NCI-H345 (cell line): ENCODE results near the gene ATOH8.

Experiments
- DNase-seq: peaks from one replicate; lab custom pipeline; 2025; lab: John Stamatoyannopoulos, UW

Gene ATOH8

DNA sequence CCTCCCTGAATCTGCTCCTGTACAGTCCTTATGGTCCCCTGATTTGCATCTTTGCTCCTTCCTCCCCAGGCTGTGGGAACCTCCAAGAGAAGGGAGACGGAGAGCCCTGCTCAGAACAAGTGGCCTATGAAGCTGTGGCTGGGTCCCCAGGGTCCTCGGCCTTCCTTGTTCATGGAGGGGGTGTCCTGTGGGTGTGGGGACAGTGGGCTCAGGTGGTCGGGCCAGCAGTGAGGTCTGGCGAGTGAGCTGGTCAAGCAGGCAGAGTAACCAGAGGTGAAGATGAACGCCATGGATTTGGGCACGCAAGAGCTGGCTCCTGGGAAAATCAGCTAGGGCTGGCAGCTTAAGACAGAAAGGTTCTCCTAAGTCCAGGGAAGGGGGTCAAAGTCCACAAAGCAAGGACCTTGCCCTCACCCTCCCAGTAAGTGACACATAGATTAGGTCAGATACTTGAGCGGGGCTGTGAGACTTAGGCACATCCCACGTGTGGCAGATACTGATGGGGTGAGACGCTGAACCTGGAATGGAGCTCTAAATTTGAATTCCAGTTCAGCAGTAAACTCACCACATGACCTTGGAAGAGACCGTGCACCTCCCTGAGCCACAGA is 34.8 kb upstream of the ATOH8 start:
- no peak for DNase-seq

DNA sequence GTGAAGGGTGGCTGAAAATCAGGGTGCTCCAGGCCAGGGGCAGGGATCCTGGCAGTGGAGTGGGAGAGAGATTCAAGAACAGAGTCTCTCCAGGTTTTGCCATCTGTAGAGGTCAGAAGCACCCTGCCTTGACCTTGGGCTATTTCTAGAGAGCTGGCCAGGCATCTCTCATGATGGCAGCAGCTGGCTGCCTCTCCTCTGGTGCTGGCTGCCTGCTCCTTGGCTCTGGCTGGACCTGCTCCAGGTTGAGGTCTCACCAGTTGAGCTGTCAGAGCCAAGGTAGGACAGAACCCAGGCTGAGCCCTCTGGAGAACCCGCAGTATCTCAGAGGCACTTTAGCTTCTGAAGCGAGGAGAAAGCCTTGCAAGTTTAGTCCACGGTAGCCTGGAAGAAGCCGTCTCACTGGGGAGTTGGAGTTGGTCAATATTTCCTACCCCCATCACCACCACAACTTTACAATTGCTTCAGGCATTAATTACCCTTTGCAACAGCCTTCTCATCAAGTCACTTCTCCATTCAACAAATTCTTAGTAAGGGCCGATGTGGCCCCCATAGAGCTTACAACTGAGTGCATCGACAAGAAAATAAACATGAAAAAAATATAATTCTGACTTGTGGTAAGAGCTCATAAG is 34.1 kb upstream of the ATOH8 start:
- DNase-seq: no peak

DNA sequence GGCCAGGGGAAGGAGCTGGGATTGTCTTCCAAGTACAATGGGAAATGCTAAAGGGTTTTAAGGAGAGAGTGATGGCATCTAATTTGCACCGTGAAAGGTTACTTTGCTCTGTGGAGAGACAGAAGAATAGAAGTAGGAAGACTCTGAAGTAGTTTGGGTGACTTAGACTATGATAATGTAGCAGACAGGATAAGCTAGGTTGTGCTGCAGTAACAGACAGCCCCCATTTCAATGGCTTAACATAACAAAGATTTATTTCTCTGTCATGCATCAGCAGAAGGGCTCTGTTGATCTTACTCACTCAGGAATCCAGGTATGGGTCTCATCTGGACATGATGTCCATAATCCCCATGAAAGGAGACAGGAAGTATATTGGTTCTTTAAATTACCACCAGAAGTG is 33.3 kb upstream of the ATOH8 start:
- DNase-seq: no peak

DNA sequence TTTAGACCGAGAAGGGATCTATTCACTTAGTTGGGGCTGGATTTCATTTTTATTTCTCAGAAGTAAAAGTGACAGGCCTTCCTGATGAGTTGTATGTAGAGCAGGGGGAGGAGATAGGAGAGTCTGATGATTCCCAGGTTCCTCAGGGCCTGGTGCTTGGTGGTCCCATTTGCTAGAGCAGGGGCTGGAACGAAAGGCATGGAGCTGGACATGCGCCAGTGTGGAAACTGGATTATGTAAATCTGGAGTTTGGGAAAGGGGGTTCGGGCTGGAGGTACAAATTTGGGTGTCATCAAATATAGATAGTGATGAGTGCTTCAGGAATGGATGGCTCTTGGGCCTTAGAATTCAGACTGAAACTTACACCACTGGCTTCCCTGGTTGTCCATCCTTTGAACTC is 32.1 kb upstream of the ATOH8 start:
- DNase-seq: no peak

DNA sequence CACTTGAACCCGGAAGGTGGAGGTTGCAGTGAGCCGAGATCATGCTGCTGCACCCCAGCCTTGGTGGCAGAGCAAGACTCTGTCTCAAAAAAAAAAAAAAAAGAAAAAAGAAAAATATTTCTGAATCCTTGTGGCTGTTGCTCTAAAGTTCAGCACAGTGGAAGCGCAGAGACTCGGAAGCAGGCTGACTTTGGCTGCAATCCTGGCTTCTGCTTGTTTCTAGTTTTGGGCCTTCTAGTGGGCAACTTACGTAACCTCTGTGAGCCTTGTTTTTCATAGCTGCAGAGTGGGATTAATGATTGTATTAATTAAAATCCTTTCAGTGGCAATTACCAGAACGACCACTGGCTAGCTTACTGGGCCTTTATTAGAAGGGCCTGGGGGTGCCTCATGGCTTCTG is 31.3 kb upstream of the ATOH8 start:
- DNase-seq: no peak

- no peak for DNase-seq
These were observed 30.0 kb upstream of the ATOH8 start for GRCh38 chr2:85723707-85724360.

DNA sequence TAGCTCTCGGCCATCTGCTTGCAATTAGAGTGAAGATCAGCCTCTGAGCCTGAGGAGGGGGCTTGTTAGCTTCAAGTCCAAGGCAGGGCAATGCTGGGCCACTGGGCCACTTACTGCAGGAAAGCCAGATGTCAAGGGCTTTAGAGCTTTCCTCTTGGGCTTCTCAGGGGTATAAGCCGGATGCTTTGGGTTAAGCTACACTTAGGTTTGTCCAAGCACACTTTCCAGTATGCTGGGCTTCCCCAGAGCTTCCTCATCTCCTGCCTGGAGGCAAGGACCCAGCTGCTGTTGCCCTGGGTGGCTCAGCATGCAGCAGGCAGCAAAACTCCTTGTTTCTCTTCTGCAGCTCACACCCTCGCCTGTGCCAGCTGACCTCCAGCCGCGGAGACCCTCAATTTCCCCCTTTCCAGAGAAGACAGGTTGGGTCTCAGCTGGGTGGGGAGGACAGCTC is 29.0 kb upstream of the ATOH8 start:
- no peak for DNase-seq

GRCh38 chr2:85725451-85725850 is 28.3 kb upstream of the ATOH8 start:
- DNase-seq: no peak

DNA sequence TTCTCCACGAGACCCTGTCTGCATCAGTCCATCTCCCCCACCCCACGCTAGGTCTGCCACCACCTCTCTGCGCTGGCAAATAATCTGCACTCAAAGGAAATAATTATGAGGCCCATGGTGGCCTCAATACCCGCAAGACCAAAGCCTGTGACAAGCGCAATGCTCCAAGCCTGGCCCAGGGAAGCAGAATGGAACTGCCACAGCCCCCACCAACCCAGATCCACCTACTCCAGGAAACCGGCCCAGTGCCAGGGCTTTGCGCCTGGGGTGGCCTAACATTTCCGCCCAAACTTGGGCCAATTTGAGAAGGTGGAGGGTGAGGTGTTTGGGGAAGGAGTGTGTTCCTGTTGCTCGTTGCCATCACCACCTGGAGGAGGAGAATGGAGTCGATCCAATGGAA is 26.0 kb upstream of the ATOH8 start:
- no peak for DNase-seq

GRCh38 chr2:85728342-85728741 is 25.4 kb upstream of the ATOH8 start:
- DNase-seq: no peak

DNA sequence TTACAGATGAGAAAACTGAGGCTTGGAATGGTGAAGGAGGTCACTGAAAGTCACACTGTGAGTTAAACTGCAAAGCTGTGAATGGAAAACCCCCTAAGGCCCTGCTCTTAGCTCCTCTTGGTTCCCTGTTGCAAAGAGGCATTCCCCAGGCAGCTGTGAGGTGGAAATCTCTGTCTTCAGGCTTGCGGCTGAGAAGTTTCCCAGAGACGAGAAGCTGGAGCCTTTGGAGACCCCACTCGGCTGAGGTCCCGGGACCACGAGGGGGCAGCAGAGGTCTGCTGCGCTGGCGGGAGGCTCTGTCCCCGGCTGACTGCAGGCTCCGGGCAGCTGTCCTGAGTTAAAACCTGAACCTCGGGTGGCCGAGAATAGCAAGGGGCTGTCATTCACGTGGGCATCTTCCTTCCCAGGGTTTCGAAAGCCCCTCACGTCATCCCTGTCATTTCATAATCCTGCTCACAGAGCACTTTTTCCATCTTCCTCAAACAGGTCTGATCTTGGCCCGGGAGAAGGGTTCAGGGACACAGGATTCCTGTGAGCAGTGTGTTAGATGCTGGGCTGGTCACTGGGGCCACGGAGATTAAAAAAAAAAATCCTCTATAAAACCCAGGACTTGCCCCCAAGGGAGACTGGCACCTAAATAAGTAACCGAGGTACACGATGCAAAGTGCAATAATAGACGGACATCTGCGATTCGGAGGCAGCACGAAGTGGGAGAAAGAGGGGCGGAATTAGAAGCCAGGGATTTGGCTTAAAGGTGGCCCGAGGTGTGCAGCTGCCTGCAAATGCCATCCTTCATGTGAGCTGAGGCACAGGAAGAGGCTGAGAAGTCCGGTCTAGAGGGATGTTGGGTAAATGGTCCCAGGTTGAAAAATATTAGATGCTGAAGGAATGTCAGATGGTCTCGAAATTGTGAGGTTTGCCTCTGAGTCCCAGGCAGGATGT is 24.6 kb upstream of the ATOH8 start:
- DNase-seq: peak; percentile 58

- no peak for DNase-seq
These were observed 23.8 kb upstream of the ATOH8 start for GRCh38 chr2:85729825-85730510.

- DNase-seq: no peak
These were observed 23.0 kb upstream of the ATOH8 start for GRCh38 chr2:85730686-85731230.

DNA sequence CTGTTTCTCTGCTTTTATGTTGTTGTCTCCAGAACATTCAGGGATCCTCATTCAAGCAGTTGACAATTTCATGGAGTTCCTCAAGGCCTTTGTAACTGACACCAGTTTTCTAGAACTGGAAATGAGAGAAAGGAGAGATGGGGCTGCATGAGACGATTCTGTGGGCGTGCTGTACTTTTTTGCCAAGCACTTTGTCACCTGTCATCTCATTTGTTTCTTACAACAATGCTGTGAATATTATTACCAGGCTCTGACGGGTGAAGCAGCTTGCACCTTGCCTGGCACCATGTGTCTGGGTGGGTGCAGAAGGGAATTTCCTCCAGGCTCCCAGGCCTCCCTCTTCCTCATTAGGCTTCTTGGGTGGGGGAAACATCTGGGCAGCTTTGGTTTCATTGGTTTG is 22.2 kb upstream of the ATOH8 start:
- no peak for DNase-seq

GRCh38 chr2:85732467-85733120 is 21.2 kb upstream of the ATOH8 start:
- no peak for DNase-seq

GRCh38 chr2:85733121-85733960 is 20.4 kb upstream of the ATOH8 start:
- no peak for DNase-seq

DNA sequence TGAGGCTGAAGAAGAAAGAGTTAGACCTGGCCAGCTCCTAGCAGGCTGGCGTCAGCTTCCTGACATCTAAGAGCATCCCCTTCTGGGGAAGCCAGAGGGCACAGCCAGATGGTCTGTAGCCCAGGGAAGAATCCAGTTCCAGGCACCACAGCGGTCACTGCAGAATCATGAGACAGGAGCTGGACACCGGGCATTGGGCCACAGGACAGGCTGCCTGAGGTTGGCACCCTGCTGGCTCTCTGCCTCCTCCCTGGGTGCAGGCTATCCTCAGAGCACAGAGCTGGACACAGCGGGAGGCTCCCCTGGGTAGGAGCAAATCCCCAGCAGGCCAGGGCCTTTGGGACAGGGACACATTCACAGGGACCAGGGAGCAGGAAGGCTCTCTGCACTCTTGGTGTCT is 19.8 kb upstream of the ATOH8 start:
- DNase-seq: no peak

DNA sequence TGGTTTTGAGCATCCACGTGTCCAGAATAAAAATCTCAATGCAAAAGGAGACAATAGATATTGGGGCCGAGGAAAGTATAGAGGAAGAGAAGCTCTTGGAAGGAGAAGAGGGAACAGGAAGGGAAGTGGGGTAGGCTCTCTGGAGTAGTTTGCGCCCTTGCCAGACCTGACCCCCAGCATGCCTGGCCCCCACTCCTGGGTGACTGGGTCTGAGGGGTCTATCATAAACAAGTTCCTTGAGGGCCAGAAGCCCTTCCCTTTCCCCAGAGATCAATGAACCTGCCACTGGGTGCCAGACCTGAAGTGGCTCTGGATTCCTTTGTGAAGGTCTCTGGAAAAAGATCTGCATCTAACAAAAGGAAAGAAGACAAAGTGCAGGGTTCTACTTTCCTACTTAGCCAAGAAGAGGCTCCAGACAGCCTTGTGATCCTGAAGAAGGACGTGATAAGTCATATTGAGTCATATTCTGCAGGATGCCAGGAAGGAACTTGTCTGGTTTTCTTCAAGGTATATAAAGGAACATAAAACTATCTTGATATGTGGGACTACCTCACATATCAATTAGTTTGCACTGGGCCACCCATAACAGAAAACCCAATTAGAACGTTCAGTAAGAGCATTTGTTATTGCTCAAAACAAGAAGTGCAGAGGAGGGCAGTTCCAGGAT is 18.7 kb upstream of the ATOH8 start:
- DNase-seq: no peak

DNA sequence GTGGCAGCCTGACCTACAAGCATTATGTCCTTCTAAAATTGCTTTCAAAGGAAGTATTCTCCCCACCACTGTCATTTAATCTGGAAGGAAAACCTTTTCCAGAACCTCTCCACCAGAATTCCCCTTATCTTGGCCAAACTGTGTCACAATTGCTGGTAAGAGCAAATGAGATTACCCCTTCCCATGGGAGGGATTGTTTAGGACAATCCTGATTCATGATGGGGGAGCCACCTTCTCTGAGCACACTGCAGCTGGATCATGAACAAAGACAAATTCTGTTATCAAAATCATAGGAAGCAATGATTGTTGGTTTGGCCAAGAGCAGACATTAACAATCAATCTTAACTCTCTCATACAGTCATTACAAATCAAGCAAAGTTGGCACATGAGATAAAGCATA is 18.1 kb upstream of the ATOH8 start:
- no peak for DNase-seq
